HEK293T (cell line): ENCODE measurements around the gene RFNG.

Source experiments
- CTCF ChIA-PET: fragments of 350-600 bp; formaldehyde crosslinking; extraction: SDS; loops from one replicate; lab custom pipeline; 2021; ENCODE audit warnings: antibody characterized with exemption, inconsistent platforms; lab: Yijun Ruan, JAX
- POLR2A ChIA-PET: fragments of 350-600 bp; formaldehyde crosslinking; extraction: SDS; loops from one replicate; lab custom pipeline; 2020; ENCODE audit warnings: antibody characterized with exemption, inconsistent platforms; lab: Yijun Ruan, JAX
- DNase-seq: peaks from one replicate; pipeline ENCODE4 v3.0.0; 2012; ENCODE audit warnings: mixed read lengths; ENCODE audit errors: extremely low spot score
- ARNT ChIP-seq: fragments of 450-650 bp; IDR thresholded peaks from 2 replicates; pipeline ENCODE4 v1.6.1; 2017; ENCODE audit warnings: mild to moderate bottlenecking
- BHLHE40 ChIP-seq: fragments of 450-650 bp; IDR thresholded peaks from 2 replicates; pipeline ENCODE4 v1.6.1; 2016; ENCODE audit warnings: mild to moderate bottlenecking, moderate library complexity, borderline replicate concordance
- CTBP1 ChIP-seq: fragments of 450-650 bp; IDR thresholded peaks from 2 replicates; pipeline ENCODE4 v1.6.1; 2016; ENCODE audit warnings: borderline replicate concordance
- ELF4 ChIP-seq: fragments of 450-650 bp; IDR thresholded peaks from 2 replicates; pipeline ENCODE4 v1.6.1; 2017; ENCODE audit warnings: antibody characterized with exemption
- FOXA1 ChIP-seq: fragments of 450-650 bp; IDR thresholded peaks from 2 replicates; pipeline ENCODE4 v1.6.1; 2016; ENCODE audit warnings: mild to moderate bottlenecking
- FOXK2 ChIP-seq: fragments of 450-650 bp; IDR thresholded peaks from 2 replicates; pipeline ENCODE4 v1.6.1; 2016; ENCODE audit warnings: mild to moderate bottlenecking
- FOXM1 ChIP-seq: fragments of 450-650 bp; IDR thresholded peaks from 2 replicates; pipeline ENCODE4 v1.6.1; 2017; ENCODE audit warnings: mild to moderate bottlenecking, borderline replicate concordance
- HDGF ChIP-seq: fragments of 450-650 bp; IDR thresholded peaks from 2 replicates; pipeline ENCODE4 v1.6.1; 2017; ENCODE audit warnings: antibody characterized with exemption, borderline replicate concordance
- L3MBTL2 ChIP-seq: fragments of 450-650 bp; conservative IDR thresholded peaks from 2 replicates; pipeline ENCODE4 v1.6.1; 2016; ENCODE audit warnings: mild to moderate bottlenecking
- LEF1 ChIP-seq: fragments of 450-650 bp; IDR thresholded peaks from 2 replicates; pipeline ENCODE4 v1.6.1; 2017; ENCODE audit warnings: mild to moderate bottlenecking, borderline replicate concordance
- NFRKB ChIP-seq: fragments of 450-650 bp; IDR thresholded peaks from 2 replicates; pipeline ENCODE4 v1.6.1; 2016; ENCODE audit warnings: mild to moderate bottlenecking, moderate library complexity
- SP1 ChIP-seq: fragments of 450-650 bp; IDR thresholded peaks from 2 replicates; pipeline ENCODE4 v1.6.1; 2017
- SUZ12 ChIP-seq: fragments of 450-650 bp; IDR thresholded peaks from 2 replicates; pipeline ENCODE4 v1.6.1; 2016; ENCODE audit warnings: mild to moderate bottlenecking
- TARDBP ChIP-seq: fragments of 450-650 bp; IDR thresholded peaks from 2 replicates; pipeline ENCODE4 v1.6.1; 2016
- ZNF384 ChIP-seq: fragments of 450-650 bp; IDR thresholded peaks from 2 replicates; pipeline ENCODE4 v1.6.1; 2016
- TF ChIP-seq, protein P1 (sequence below): fragments of 450-650 bp; IDR thresholded peaks from 2 replicates; pipeline ENCODE4 v1.6.1; 2016

The RFNG gene

DNA sequence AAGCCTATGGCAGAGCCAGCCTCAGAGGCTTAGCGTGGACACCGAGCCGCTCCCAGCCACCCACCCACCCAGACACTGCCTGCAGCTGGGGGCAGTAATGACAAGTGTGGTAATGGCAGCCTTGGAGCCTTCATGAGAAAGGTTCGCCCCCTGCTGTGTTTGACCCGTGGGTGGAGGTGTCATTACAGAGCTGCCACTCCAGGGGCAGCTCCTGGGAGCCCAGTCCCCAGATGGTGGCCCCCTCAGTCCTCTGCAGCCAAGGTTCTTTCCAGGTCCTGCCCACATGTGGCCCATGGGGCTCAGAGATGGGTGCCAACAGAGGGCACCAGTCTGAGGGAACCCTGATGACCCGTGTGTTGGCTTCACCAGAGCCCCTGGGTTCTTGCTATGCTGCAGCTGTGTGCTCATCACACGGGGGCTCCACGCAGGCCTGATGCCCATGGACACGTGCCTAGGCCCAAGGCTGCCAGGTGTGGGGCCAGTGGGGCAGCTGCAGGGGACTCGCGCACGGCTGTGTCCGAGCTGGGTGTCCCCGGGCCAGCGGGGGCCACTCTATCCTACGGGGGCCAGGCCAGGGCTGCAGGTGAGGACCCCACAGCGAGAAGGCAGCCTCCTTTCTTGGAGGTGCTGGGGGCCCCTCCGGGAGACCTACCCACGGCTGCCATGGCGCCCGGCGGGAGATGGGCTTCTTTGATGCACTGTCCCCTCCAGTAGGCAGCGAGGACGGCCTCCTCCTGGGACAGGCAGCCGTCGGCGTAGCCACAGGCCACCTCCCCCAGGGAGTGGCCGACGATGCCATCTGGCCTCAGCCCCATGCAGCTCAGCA lies 38.3 kb upstream of the RFNG start:
- no peak for TF ChIP-seq SUZ12
- no peak for TF ChIP-seq NFRKB
- no peak for TF ChIP-seq ELF4
- no peak for TF ChIP-seq FOXA1
- TF ChIP-seq CTBP1 = no peak
- TF ChIP-seq LEF1 = no peak
- no peak for TF ChIP-seq SP1
- TF ChIP-seq L3MBTL2 = no peak
- no peak for TF ChIP-seq TARDBP
- no peak for TF ChIP-seq FOXK2
- no peak for TF ChIP-seq HDGF
- no peak for TF ChIP-seq BHLHE40
- TF ChIP-seq, protein P1, sequence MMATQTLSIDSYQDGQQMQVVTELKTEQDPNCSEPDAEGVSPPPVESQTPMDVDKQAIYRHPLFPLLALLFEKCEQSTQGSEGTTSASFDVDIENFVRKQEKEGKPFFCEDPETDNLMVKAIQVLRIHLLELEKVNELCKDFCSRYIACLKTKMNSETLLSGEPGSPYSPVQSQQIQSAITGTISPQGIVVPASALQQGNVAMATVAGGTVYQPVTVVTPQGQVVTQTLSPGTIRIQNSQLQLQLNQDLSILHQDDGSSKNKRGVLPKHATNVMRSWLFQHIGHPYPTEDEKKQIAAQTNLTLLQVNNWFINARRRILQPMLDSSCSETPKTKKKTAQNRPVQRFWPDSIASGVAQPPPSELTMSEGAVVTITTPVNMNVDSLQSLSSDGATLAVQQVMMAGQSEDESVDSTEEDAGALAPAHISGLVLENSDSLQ = no peak
- TF ChIP-seq FOXM1 = no peak
- ChIA-PET POLR2A (interaction anchor here (0.7 to 5.2 kb wide), 2 partner anchors 9 to 24 kb away, joined by 3 to 19 read pairs; partner anchors contain the start of genes DUS1L and FASN), CTCF (no interaction called here)
- DNase-seq = no peak

DNA sequence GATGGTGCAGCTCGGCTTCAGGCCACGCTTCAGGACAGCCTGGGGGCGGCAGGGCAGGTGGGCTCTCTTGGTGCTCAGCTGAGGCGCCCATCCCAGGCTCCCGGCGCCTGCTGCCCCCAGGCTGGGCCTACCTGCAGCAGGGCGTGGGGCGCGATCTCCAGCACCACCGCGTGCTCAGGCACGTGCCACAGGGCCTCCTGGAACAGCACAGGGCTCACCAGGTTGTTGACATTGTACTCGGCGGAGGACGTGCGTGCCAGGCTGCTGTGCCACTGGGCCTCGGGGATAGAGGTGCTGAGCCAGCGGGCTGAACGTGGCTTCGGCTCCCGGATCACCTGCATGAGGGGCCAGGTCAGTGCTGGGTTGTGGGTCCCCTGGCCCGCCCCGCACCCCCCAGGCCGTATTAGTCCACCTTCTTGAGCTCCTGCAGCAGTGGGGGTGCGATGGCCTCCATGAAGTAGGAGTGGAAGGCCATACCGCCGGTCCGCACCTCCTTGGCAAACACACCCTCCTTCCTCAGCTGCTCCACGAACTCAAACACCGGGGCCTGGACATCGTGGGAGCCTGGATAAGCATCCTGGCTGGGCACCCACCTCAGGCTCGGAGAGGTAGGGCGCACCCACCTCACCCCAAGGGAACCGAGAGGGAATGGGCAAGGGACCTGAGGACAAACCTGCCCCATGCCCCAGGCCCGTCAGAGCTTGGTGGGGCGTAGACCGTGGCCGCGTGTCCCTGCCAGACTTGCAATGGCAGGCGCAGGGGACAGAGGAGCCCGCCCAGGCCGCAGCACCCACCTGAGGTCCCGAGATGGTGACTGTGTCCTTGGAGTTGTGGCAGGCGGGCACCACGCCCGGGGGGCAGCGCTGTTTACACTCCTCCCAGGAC lies 37.5 kb upstream of the RFNG start:
- ChIA-PET CTCF (no interaction called here), POLR2A (interaction anchor here (5.2 kb wide), 1 partner anchor 9 kb away, joined by 19 read pairs; the partner anchor contains the start of gene FASN)
- TF ChIP-seq TARDBP (no peak), BHLHE40 (no peak), SP1 (no peak), FOXA1 (no peak), LEF1 (no peak)

DNA sequence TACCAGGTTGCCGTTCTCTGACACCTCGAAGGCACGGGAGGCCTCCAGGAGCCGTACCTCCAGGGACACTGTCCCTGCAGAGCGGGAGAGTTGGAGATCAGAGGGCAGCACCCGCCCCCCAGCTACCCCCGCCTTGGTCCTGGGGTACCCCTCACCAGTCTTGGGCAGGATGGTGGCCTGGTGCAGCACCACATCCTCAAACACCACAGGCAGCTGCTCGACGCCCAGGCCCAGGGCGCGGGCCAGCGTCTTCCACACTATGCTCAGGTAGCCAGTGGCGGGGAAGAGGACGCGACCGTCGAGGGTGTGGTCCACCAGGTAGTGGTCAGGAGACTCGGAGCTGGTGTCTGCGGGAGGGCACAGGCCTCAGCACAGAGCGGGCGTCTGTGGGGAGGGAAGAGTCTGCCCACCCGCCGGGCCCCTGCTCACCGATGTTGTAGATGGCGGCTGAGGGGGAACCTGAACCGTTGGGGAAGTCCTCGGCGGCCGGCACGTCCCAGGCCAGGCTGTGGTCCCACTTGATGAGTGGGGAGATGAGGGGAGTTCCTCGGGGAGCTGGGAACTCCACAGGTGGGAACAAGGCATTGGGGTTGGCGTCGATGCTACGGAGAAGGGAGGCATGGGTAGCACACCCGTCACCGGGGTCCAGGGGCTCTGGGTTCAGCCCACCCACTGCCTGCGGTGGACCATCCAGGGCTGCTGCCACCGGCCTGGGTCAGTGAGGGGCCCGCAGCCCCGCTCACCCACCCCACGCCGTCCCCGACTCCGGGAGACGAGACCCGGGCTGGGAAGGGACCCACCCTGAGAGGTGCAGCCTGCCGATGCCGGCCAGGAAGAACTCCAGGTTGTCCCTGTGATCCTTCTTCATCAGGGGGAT lies 36.6 kb upstream of the RFNG start:
- ChIA-PET CTCF (no interaction called here), POLR2A (interaction anchor here (5.2 kb wide), 1 partner anchor 10 kb away, joined by 19 read pairs; the partner anchor contains the start of gene FASN)
- DNase-seq = no peak
- TF ChIP-seq ZNF384 = no peak
- TF ChIP-seq FOXM1 = no peak
- TF ChIP-seq SUZ12 = no peak
- TF ChIP-seq NFRKB = no peak
- no peak for TF ChIP-seq TARDBP
- no peak for TF ChIP-seq ARNT
- TF ChIP-seq LEF1 = no peak
- no peak for TF ChIP-seq SP1
- TF ChIP-seq L3MBTL2 = no peak
- no peak for TF ChIP-seq CTBP1
- no peak for TF ChIP-seq FOXK2
- no peak for TF ChIP-seq FOXA1
- no peak for TF ChIP-seq HDGF
- no peak for TF ChIP-seq BHLHE40
- TF ChIP-seq ELF4 = no peak

More for the DNA sequence above, 37.5 kb upstream of the RFNG start:
- no peak for DNase-seq

DNA sequence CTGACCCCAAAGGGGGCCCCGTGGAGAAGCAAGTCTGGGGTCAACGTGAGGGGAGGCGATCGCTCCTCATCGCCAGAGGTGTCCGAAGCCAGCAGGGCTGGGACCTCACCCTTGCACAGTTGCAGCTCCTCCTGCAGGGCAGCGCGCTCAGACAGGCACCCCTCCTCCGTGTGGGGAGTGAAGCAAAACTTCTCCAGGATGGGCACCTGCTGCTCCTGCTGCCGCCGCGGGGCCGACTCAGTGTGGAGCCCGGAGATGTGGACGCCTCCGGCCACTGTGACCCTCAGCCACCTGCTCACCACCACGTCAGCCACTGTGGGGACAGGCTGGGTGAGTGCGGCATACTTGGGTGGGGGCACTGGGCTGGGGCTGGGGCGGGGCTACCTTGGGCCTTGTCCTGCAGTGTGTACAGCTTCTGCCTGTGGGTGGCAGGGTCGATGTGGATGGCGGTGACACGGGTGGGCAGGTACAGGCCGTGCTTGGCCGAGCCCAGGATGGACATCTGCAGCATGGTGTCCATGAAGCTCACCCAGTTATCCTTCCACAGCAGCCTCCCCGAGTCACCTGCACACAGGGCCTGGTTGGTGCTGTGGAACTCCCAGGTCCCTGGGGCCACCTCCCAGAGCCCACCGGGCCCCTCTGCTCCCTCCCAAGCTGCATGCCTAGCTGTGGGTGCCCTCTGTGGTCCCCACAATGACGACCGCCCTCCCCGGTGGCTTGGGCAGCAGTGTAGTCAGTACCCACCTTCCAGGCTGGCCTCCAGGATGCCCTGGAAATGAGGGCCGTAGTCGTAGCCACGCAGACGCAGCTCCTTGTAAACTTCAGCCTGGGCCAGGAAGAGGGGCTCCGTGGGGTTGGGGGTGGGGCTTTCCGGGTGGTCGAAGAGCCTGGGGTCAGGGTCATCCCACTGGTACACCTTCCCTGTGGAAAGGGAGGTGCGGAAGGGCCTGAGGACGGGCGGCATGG lies 35.6 kb upstream of the RFNG start:
- ChIA-PET CTCF (no interaction called here), POLR2A (interaction anchor here (5.2 kb wide), 1 partner anchor 11 kb away, joined by 19 read pairs; the partner anchor contains the start of gene FASN)

More for the DNA sequence above, 35.6 kb upstream of the RFNG start:
- no peak for DNase-seq
- TF ChIP-seq ARNT = no peak
- no peak for TF ChIP-seq ELF4
- no peak for TF ChIP-seq CTBP1
- no peak for TF ChIP-seq SUZ12
- TF ChIP-seq, protein P1 = no peak
- no peak for TF ChIP-seq BHLHE40
- no peak for TF ChIP-seq HDGF
- TF ChIP-seq FOXK2 = no peak
- no peak for TF ChIP-seq FOXA1
- TF ChIP-seq LEF1 = no peak
